ENCODE results near the gene KCNK16.

KCNK16 gene

DNA sequence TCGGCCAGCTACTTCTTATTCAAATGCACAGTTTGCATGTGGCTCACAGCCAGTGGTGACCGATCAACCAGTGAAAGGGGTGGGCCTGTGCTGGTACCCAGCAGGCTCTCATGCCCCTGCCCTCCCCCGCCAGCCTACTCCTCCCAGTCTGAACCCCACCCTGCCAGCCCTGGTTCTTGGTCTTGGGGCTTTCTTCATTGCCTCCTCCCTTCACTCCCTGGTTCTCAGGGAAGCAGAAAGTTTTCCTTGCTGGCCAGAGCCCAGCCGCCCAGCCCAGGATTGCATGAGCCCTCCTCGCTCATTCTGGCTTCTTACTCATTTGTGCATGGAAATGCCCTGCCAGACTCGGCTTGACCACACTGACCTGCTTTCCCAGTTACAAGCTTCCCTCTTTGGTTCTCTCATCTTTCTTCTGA is 49.1 kb downstream of the KCNK16 start:
- no peak for DNase-seq

DNA sequence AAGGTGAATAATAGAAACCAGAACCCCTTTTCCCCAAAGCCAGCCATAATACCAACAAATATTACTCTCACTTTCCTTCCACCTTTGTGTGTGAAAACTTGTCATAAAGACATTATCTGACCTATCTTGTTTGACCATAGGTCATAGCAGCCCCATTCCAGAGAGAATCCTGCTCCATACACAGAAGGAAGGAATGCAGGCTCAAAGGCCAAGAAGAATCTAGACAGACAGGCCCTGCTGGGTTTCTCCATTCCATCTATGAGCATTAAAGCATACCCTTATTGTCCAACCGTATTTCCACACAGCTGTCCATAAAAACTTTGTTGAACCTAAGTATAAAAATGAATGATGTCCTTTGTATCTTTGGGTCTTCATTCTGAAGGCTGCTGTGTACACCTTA is 52.5 kb downstream of the KCNK16 start:
- DNase-seq: no peak

DNA sequence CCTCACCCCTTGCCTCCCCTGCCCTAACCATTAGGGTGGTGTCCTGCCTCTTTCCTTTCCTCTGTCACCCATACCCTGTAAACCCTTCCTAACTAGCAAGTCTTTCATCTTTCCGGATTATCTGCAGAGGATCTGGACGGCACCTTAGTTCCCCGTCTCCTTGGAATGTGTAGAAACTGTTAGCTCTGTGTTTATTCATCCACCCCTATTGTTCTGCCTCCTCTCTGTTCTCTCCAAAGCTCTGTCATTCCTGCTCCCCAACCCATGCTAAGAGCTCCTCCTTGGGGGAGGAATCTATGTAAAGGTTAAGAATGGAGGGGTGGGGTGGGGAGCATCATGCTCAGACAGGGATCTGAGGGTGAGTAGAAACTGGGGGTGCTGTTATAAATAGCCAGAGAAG is 53.8 kb downstream of the KCNK16 start:
- DNase-seq: no peak

GRCh38 chr6:39268171-39268570 is 54.3 kb downstream of the KCNK16 start:
- DNase-seq: no peak

DNA sequence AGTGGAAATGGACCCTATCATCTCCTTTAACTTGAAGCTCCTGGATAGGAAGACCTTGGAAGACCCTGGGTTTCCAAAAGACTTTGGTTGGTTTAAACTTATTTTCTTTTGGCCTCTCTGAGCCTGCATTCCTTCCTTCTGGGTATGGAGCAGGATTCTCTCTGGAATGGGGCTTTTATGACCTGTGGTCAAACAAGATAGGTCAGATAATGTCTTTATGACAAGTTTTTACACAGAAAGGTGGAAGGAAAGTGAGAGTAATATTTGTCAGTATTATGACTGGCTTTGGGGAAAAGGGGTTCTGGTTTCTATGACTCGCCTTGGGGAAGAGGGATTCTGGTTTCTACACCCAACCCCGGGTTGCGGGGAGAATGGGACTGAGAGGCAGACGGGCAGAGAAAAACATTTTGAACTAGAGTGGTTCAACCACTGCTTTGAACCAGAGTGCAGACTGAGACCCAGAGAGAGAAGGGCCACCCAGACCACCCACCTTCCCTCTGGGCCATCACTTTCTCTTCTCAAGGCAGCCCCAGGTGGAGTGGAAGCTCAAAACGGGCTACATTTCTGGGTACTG is 55.6 kb downstream of the KCNK16 start:
- no peak for DNase-seq

- no peak for DNase-seq
Measured at GRCh38 chr6:39266375-39266774, 56.1 kb downstream of the KCNK16 start.
